B cell (primary cell): ENCODE data around the gene TASOR. TPM values are rescaled to one million over a fixed set of nuclear protein-coding genes. Genes with fewer than 3 reads are reported as not detected.
"Not testable (repeated sequence)": the region's sequence is repeated elsewhere in the genome, so short reads cannot be mapped to it uniquely, and the experiment has no call there.

Source experiments
- ATAC-seq: fragments of 200-7000 bp; cut with Tn5 transposase; one replicate; pipeline ENCODE4 v1.10.0; 2021; ENCODE audit warnings: low read depth, mild to moderate bottlenecking, moderate number of reproducible peaks, moderate library complexity
- CTCF ChIA-PET: fragments of 350-600 bp; sonication (Branson Sonifier 250); formaldehyde crosslinking; loops from one replicate; lab custom pipeline; 2021; ENCODE audit warnings: antibody characterized with exemption, inconsistent platforms; lab: Charles Lee
- POLR2A ChIA-PET: fragments of 350-600 bp; sonication (Branson Sonifier 250); formaldehyde crosslinking; loops from one replicate; lab custom pipeline; 2021; ENCODE audit warnings: antibody characterized with exemption; lab: Charles Lee
- DNase-seq: peaks from one replicate; pipeline ENCODE4 v3.0.0; 2013
- H2AFZ ChIP-seq: 2 replicates; pipeline ENCODE4 v1.6.1; 2012; ENCODE audit warnings: mild to moderate bottlenecking, low read depth, low read length; ENCODE audit not compliant: insufficient read depth, poor library complexity, severe bottlenecking
- H3K27ac ChIP-seq, 2 donors: 1 replicate in 1 of 2; 2 replicates in 1 of 2; pipeline ENCODE4 v1.5.1; 2012 to 2013; ENCODE audit warnings: low read length in 2 of 2, mild to moderate bottlenecking in 2 of 2, moderate library complexity in 1 of 2
- H3K27me3 ChIP-seq, 4 experiments: fragments of 200-600 bp in 1 of 4; sonication (generic) in 1 of 4; replicated peaks in 1 of 4; 1 replicate in 2 of 4; 2 replicates in 2 of 4; pipeline versions ENCODE4 v1.6.1 to v1.7.0; 2013 to 2016; ENCODE audit warnings: low read length in 3 of 4, mild to moderate bottlenecking in 2 of 4, mixed read lengths in 1 of 4, moderate library complexity in 1 of 4; ENCODE audit not compliant: insufficient read depth in 4 of 4, control insufficient read depth in 3 of 4; ENCODE audit errors: control extremely low read depth in 1 of 4
- H3K36me3 ChIP-seq, 2 experiments: replicated peaks in 1 of 2; 1 replicate in 1 of 2; 2 replicates in 1 of 2; pipeline versions ENCODE4 v1.6.1 to v1.7.1; 2013; ENCODE audit warnings: low read length in 1 of 2; ENCODE audit not compliant: insufficient read depth in 2 of 2, control insufficient read depth in 1 of 2; ENCODE audit errors: control extremely low read depth in 1 of 2, extremely low read depth in 1 of 2
- H3K4me1 ChIP-seq, 2 donors: fragments of 200-600 bp in 1 of 2; sonication (generic) in 1 of 2; 1 replicate in 1 of 2; 2 replicates in 1 of 2; pipeline versions ENCODE4 v1.5.1 to v1.6.1; 2013 to 2017; ENCODE audit warnings: low read length in 2 of 2; ENCODE audit not compliant: control insufficient read depth in 2 of 2, insufficient read depth in 2 of 2
- H3K4me2 ChIP-seq: replicated peaks from 2 replicates; pipeline ENCODE3; 2012; ENCODE audit warnings: mild to moderate bottlenecking, low read depth, low read length; ENCODE audit not compliant: poor library complexity, severe bottlenecking
- H3K4me3 ChIP-seq, 5 experiments: fragments of 200-600 bp in 1 of 5; sonication (generic) in 1 of 5; 1 replicate in 3 of 5; 2 replicates in 2 of 5; pipeline versions ENCODE4 v1.5.1 to v1.7.0; 2011 to 2016; ENCODE audit warnings: low read length in 4 of 5, mild to moderate bottlenecking in 4 of 5, low read depth in 2 of 5, control low read depth in 1 of 5, moderate library complexity in 1 of 5; ENCODE audit not compliant: insufficient read depth in 1 of 5; ENCODE audit errors: control extremely low read depth in 1 of 5, extremely low read depth in 1 of 5
- H3K79me2 ChIP-seq: fragments of 200-600 bp; sonication (generic); one replicate; pipeline ENCODE4 v1.6.0; 2016; ENCODE audit warnings: low read length; ENCODE audit not compliant: control insufficient read depth, insufficient read depth
- H3K9ac ChIP-seq: fragments of 200-600 bp; sonication (generic); 2 replicates; pipeline ENCODE4 v1.6.1; 2017; ENCODE audit warnings: mild to moderate bottlenecking, low read length, moderate library complexity
- H3K9me3 ChIP-seq, 3 donors: one replicate each; pipeline versions ENCODE4 v1.6.1 to v1.7.1; 2013; ENCODE audit warnings: low read length in 2 of 3; ENCODE audit not compliant: control insufficient read depth in 2 of 3, insufficient read depth in 1 of 3; ENCODE audit errors: control extremely low read depth in 1 of 3
- H4K20me1 ChIP-seq: 2 replicates; pipeline ENCODE4 v1.6.0; 2012; ENCODE audit warnings: mild to moderate bottlenecking, low read length; ENCODE audit not compliant: insufficient read depth, control insufficient read depth, poor library complexity, severe bottlenecking
- H3K27ac Mint-ChIP-seq: one replicate; pipeline ENCODE4 v1.8.0; 2021; ENCODE audit warnings: mixed read lengths
- H3K27me3 Mint-ChIP-seq: one replicate; pipeline ENCODE4 v1.8.0; 2021; ENCODE audit warnings: mixed read lengths
- H3K4me1 Mint-ChIP-seq: one replicate; pipeline ENCODE4 v1.8.0; 2021; ENCODE audit warnings: mixed read lengths
- H3K4me3 Mint-ChIP-seq: one replicate; pipeline ENCODE4 v1.8.0; 2021; ENCODE audit warnings: mixed read lengths
- H3K9me3 Mint-ChIP-seq: one replicate; pipeline ENCODE4 v1.8.0; 2022; ENCODE audit warnings: mixed read lengths; ENCODE audit not compliant: insufficient read depth
- WGBS: methylation state at CpG from one replicate; pipeline ENCODE4 v1.1.5; 2013; ENCODE audit warnings: missing lambda C conversion rate; ENCODE audit not compliant: insufficient coverage; 5-methylcytosine and 5-hydroxymethylcytosine counted together
- intact Hi-C: fragments of 100-400 bp; cut with micrococcal nuclease; formaldehyde crosslinking; loops from one replicate; pipeline ENCODE4 v1.10.0; 2022
- polyA plus RNA-seq: library from polyadenylated mRNA; depleted of rRNA; stranded (reverse); fragments of >200 nt; gene quantifications from 2 replicates; pipeline ENCODE4 v1.2.3, GENCODE V29; 2012
- total RNA-seq, 2 donors: library from RNA; stranded (reverse); fragments of 120-200 nt in 1 of 2; gene quantifications; 1 replicate in 1 of 2; 2 replicates in 1 of 2; pipeline versions ENCODE4 v1.2.3 to v1.2.4, GENCODE V29; 2013 to 2022

TASOR gene
- total and polyA plus RNA-seq, 2 donors (not counting 1 experiment from before 2014, with no cell fraction given): 30.9 to 105 TPM

DNA sequence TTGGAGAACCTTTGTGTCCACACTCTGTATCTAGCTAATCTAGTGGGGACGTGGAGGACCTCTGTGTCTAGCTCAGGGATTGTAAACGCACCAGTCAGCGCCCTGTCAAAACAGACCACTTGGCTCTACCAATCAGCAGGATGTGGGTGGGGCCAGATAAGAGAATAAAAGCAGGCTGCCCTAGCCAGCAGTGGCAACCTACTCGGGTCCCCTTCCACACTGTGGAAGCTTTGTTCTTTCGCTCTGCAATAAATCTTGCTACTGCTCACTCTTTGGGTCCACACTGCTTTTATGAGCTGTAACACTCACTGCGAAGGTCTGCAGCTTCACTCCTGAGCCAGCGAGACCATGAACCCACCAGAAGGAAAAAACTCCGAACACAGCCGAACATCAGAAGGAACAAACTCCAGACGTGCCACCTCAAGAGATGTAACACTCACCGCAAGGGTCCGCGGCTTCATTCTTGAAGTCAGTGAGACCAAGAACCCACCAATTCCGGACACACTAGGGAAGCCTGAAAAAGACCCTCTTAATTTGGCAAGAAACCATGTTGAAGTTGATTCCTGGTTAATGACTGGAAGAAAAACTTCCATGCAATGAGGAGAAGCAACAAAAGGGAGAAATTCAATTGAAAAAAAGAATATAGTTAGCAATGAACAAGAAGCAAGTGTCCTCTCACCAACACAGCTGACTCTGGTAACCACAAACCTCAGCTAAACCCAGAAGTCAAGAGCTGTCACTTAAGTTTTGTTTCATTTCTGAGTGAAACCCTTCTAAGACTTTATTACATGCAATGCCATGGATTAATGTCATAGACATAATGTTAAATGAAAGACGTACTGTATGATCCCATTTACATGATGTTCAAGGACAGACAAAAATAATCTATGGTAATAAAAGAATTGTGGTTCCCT is 9.7 kb upstream of the TASOR start:
- CTCF ChIA-PET: interaction anchor here (1.1 to 2.4 kb wide), 4 partner anchors 9 to 303 kb away, joined by 3 to 9 read pairs (median 3); no protein-coding TSS in a partner anchor
- H3K79me2 ChIP-seq, H3K9me3 ChIP-seq, intact Hi-C loops, H3K27me3 ChIP-seq, H3K27me3 Mint-ChIP-seq, H3K9me3 Mint-ChIP-seq, H4K20me1 ChIP-seq, H3K4me2 ChIP-seq, H2AFZ ChIP-seq, DNase-seq, H3K27ac ChIP-seq, H3K4me3 ChIP-seq, H3K36me3 ChIP-seq, H3K9ac ChIP-seq, H3K27ac Mint-ChIP-seq: not testable (repeated sequence)
- POLR2A ChIA-PET: interaction anchor here (1.5 kb wide), 1 partner anchor 10 kb away, joined by 6 read pairs; the partner anchor contains the start of gene TASOR
- H3K4me1 ChIP-seq: peaks cover 11 to 23% of the 10 kb centered on the region in 2 donors
- ATAC-seq: peak; percentile 28
- Mint-ChIP-seq H3K4me1 (peaks cover 45% of the 10 kb centered on the region), H3K4me3 (peak overlapping the region; percentile 69)
- WGBS: 81% methylated on average over 7 of the region's 15 CpGs

DNA sequence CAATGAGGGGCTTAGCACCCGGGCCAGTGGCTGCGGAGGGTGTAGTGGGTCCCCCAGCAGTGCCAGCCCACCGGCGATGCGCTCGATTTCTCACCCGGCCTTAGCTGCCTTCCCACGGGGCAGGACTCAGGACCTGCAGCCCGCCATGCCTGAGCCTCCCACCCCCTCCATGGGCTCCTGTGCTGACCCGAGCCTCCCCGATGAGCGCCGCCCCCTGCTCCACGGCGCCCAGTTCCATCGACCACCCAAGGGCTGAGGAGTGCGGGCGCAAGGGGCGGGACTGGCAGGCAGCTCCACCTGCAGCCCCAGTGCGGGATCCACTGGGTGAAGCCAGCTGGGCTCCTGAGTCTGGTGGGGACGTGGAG is 8.9 kb upstream of the TASOR start:
- H3K27me3 Mint-ChIP-seq, H3K4me3 Mint-ChIP-seq, H3K79me2 ChIP-seq, H3K9ac ChIP-seq, H3K4me3 ChIP-seq, H3K36me3 ChIP-seq, POLR2A ChIA-PET, DNase-seq, H3K9me3 ChIP-seq, H3K4me2 ChIP-seq, H4K20me1 ChIP-seq, H2AFZ ChIP-seq, H3K27ac Mint-ChIP-seq, H3K27me3 ChIP-seq, H3K9me3 Mint-ChIP-seq, H3K27ac ChIP-seq, intact Hi-C loops, ATAC-seq: not testable (repeated sequence)
- CTCF ChIA-PET: interaction anchor here (1.1 to 1.6 kb wide), 3 partner anchors 10 to 304 kb away, joined by 3 read pairs; no protein-coding TSS in a partner anchor
- WGBS: 98% methylated on average over 10 of the region's 21 CpGs
- H3K4me1 ChIP-seq: peaks cover 12 to 24% of the 10 kb centered on the region in 2 donors
- H3K4me1 Mint-ChIP-seq: peaks cover 47% of the 10 kb centered on the region
